Adipocyte (in vitro differentiated cells): ENCODE data around the gene C19orf81.
"Not testable (repeated sequence)": the region's sequence is repeated elsewhere in the genome, so short reads cannot be mapped to it uniquely, and the experiment has no call there.

Experiments used
- DNase-seq: peaks from one replicate; pipeline ENCODE4 v3.0.0-alpha.2; 2015; ENCODE audit warnings: low read depth
- H3K27me3 ChIP-seq: replicated peaks from 2 replicates; pipeline ENCODE4 v1.7.0; 2013; ENCODE audit warnings: mild to moderate bottlenecking, low read length, moderate library complexity; ENCODE audit not compliant: control insufficient read depth, insufficient read depth
- H3K36me3 ChIP-seq: 2 replicates; pipeline ENCODE4 v1.7.0; 2013; ENCODE audit warnings: low read length, mild to moderate bottlenecking, moderate library complexity; ENCODE audit not compliant: control insufficient read depth, insufficient read depth, severe bottlenecking
- H3K4me1 ChIP-seq: 2 replicates; pipeline ENCODE4 v1.7.0; 2013; ENCODE audit warnings: mild to moderate bottlenecking, low read length, moderate library complexity; ENCODE audit not compliant: control insufficient read depth, insufficient read depth
- H3K4me3 ChIP-seq: 2 replicates; pipeline ENCODE4 v1.7.0; 2013; ENCODE audit warnings: mild to moderate bottlenecking, low read length, moderate library complexity
- H3K9ac ChIP-seq: 2 replicates; pipeline ENCODE4 v1.7.0; 2013; ENCODE audit warnings: mild to moderate bottlenecking, low read length, moderate library complexity
- H3K9me3 ChIP-seq: 2 replicates; pipeline ENCODE4 v1.7.0; 2013; ENCODE audit warnings: mild to moderate bottlenecking, low read length, moderate library complexity; ENCODE audit not compliant: control insufficient read depth

C19orf81 gene

DNA sequence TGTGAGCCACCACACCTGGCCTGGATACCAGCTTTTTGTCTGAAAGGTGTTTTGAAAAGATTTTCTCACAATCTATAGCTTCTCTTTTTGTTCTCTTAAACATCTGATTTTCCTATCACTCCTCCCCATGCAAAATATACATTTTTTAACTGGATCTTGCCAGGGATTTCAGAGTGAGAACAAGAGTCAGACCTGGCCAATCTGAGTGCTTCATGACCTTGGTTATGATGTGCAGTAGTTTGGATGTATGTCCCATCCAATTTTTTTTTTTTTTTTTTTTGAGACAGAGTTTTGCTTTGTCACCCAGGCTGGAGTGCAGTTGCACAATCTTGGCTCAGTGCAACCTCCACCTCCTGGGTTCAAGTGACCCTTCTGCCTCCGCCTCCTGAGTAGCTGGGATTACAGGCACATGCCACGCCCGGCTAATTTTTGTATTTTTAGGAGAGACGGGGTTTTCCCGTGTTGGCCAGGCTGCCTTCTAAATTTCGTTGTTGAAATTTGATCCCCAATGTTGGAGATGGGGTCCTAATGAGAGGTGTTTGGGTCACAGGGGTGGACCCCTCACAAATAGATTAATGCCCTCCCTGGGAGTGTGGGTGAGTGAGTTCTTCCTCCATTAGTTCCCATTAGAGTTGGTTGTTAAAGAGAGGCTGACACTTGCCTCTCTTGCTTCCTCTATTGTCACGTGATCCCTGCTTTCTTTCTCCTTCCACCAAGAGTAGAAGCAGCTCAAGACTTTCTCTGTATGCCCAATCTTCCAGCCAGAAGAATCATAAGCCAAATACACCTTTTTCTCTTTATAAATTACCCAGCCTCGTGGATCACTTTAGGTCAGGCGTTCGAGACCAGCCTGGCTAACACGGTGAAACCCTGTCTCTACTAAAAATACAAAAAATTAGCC is 36.5 kb upstream of the C19orf81 start:
- not testable (repeated sequence) for H3K4me3 ChIP-seq, H3K27me3 ChIP-seq, DNase-seq, H3K4me1 ChIP-seq, H3K9ac ChIP-seq, H3K9me3 ChIP-seq, H3K36me3 ChIP-seq

DNA sequence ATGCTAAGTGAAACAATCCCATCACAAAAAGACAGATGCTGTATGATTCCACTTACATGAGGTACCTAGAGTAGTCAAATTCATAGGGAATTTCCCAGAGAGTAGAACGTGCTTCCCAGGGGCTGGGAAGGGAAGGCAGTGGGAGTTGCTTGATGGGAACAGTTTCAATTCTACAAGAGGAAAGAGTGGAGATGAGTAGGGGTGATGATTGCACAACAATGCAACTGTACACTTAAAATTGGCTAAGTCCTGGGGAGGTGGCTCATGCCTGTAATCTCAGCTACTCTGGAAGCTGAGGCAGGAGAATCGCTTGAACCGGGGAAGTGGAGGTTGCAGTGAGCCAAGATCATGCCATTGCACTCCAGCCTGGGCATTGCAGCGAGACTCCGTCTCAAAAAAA is 30.9 kb upstream of the C19orf81 start:
- not testable (repeated sequence) for H3K9ac ChIP-seq, H3K27me3 ChIP-seq, H3K9me3 ChIP-seq, H3K4me3 ChIP-seq, H3K4me1 ChIP-seq, DNase-seq, H3K36me3 ChIP-seq

- not testable (repeated sequence) for DNase-seq, H3K4me1 ChIP-seq, H3K27me3 ChIP-seq, H3K9me3 ChIP-seq, H3K4me3 ChIP-seq, H3K9ac ChIP-seq, H3K36me3 ChIP-seq
Measured at GRCh38 chr19:50619184-50619583, 30.1 kb upstream of the C19orf81 start.

GRCh38 chr19:50620394-50620906 is 28.8 kb upstream of the C19orf81 start:
- not testable (repeated sequence) for H3K36me3 ChIP-seq, DNase-seq, H3K4me3 ChIP-seq, H3K4me1 ChIP-seq, H3K27me3 ChIP-seq, H3K9ac ChIP-seq, H3K9me3 ChIP-seq

DNA sequence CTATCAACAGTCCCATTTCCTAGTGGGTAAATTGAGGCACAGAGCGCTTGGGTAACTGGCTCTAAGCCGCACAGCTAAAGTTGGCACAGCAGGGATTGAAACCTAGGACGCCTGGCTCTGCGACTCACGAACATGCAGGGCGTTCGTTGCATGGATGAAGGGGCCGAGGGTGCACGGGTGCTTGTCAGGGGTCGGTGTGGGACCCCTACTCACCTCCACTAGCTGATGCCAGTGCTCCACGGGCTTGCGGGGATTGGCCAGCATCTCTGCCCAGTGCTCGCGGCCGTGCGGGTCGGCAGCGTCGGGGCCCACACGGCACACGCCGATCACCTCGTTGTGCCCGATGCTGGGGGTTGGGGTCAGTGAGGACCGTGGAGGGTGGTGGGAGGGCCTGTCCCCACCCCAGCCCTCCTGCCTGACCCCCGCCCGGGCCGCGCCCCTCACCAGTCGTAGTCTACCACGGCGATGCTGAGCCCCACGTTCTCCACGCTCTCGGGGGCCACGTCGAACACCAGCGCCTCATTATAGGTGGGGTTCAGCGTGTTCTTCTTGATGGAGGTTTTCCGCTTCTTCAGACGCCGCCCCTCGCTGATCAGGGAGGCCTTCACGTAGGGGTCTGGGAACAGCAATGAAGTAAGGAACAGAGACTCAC is 24.2 kb upstream of the C19orf81 start:
- Histone ChIP-seq H3K27me3 (peaks cover 7% of the 10 kb centered on the region), H3K4me3 (no peak overlapping the region)
- DNase-seq = no peak

GRCh38 chr19:50626011-50626410 is 23.2 kb upstream of the C19orf81 start:
- Histone ChIP-seq H3K4me3 (no peak overlapping the region), H3K9me3 (no peaks in the 10 kb centered on the region), H3K27me3 (peaks cover 7% of the 10 kb centered on the region), H3K4me1 (no peaks in the 10 kb centered on the region), H3K9ac (no peak overlapping the region), H3K36me3 (no peaks in the 10 kb centered on the region)
- no peak for DNase-seq

More for the DNA sequence above, 24.2 kb upstream of the C19orf81 start:
- Histone ChIP-seq H3K9me3 (no peaks in the 10 kb centered on the region), H3K36me3 (no peaks in the 10 kb centered on the region), H3K4me1 (no peaks in the 10 kb centered on the region), H3K9ac (no peak overlapping the region)

GRCh38 chr19:50626795-50627194 is 22.4 kb upstream of the C19orf81 start:
- H3K9ac ChIP-seq = no peak overlapping the region
- no peaks in the 10 kb centered on the region for H3K4me1 ChIP-seq
- DNase-seq = no peak
- no peak overlapping the region for H3K4me3 ChIP-seq
- peaks cover 7% of the 10 kb centered on the region for H3K27me3 ChIP-seq
- no peaks in the 10 kb centered on the region for H3K36me3 ChIP-seq
- no peaks in the 10 kb centered on the region for H3K9me3 ChIP-seq

DNA sequence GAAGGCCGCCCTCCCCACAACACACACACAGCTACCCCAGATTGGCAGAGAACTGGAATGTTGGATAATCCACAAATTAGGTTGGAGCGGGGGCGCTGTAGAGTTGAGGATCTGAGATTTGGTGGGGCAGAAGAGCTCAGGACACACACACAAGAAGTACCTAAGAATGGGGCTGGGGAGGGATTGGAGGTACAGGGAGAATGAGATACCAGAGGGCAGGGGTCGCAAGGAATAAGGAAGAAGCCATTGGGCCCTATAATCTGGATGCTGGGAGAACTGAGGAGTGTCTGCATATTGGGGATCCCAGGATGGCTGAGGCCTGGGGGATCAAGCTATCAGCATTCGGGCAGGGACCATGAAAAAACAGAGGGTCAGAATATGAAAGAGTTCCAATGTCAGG is 21.1 kb upstream of the C19orf81 start:
- Histone ChIP-seq H3K9me3 (peaks cover 2% of the 10 kb centered on the region), H3K9ac (no peak overlapping the region), H3K4me1 (no peaks in the 10 kb centered on the region), H3K4me3 (no peak overlapping the region), H3K36me3 (no peaks in the 10 kb centered on the region), H3K27me3 (peaks cover 7% of the 10 kb centered on the region)
- DNase-seq = no peak

DNA sequence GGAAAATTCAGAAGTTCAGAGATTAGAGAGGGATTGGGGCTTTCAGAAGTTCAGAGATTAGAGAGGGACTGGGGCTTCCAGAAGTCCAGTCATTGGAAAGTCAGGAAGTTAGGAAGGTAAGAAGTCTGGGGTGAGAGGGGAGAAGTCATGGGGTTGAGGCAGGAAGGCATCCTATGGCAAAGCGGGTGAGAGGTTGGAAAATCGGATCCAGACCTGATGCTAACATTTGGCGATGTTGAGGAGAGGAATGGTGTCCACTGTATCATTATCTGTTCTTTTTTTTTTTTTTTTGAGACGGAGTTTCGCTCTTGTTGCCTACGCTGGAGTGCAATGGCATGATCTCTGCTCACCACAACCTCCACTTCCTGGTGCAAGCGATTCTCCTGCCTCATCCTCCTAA is 20.7 kb upstream of the C19orf81 start:
- peaks cover 6% of the 10 kb centered on the region for H3K9me3 ChIP-seq
- no peak for DNase-seq
- H3K9ac ChIP-seq = no peak overlapping the region
- no peak overlapping the region for H3K4me3 ChIP-seq
- H3K36me3 ChIP-seq = no peaks in the 10 kb centered on the region
- no peaks in the 10 kb centered on the region for H3K4me1 ChIP-seq
- H3K27me3 ChIP-seq = peaks cover 7% of the 10 kb centered on the region

GRCh38 chr19:50629194-50629593 is 20.1 kb upstream of the C19orf81 start:
- Histone ChIP-seq H3K4me3 (no peak overlapping the region), H3K36me3 (no peaks in the 10 kb centered on the region), H3K9ac (no peak overlapping the region), H3K27me3 (peaks cover 7% of the 10 kb centered on the region), H3K4me1 (no peaks in the 10 kb centered on the region), H3K9me3 (peaks cover 13% of the 10 kb centered on the region)
- no peak for DNase-seq

- Histone ChIP-seq H3K27me3 (peaks cover 7% of the 10 kb centered on the region), H3K4me1 (no peaks in the 10 kb centered on the region), H3K36me3 (no peaks in the 10 kb centered on the region), H3K4me3 (no peak overlapping the region), H3K9ac (no peak overlapping the region), H3K9me3 (peaks cover 18% of the 10 kb centered on the region)
- no peak for DNase-seq
Measured at GRCh38 chr19:50629801-50630200, 19.4 kb upstream of the C19orf81 start.
